ENCODE results near the gene STAC.

GRCh38 chr3:36476286-36476942, 96.1 kb downstream of the STAC start:
- TF ChIP-seq CTCF (IDR thresholded peaks at IDR 0.05) (no peak), POLR2A (IDR thresholded peaks at IDR 0.05) (no peak)
